ENCODE results near the gene CDC42. TPM values are rescaled to one million over a fixed set of nuclear protein-coding genes. Genes with fewer than 3 reads are reported as not detected.

Gene CDC42
- total and polyA plus RNA-seq, 10 donors = 108 to 254 (median 220) TPM

GRCh38 chr1:22051607-22052114 lies 848 bp upstream of the CDC42 start:
- 86 to 95% (median 90%) methylated on average over 13 of the region's 13 CpGs for WGBS, 5 donors
- Histone ChIP-seq H3K4me3 (peak overlapping the region in 3 of 8 donors; percentile 70 to 90 (median 73)), H3K36me3 (peaks cover 0 to 14% (median 0%) of the 10 kb centered on the region in 6 donors), H3K27ac (peak overlapping the region in 4 of 8 donors; percentile 82 to 100 (median 100)), H3K27me3 (replicated peaks in 1 of 7) (no peaks in the 10 kb centered on the region), H3K4me1 (peaks cover 17 to 46% (median 36%) of the 10 kb centered on the region in 6 donors), H3K9me3 (no peaks in the 10 kb centered on the region)
- no peak for TF ChIP-seq POLR2AphosphoS5 (IDR thresholded peaks at IDR 0.05)
- TF ChIP-seq CTCF (IDR thresholded peaks at IDR 0.05 in 8 of 11, conservative IDR thresholded peaks at IDR 0.05 in 3 of 11) = no peak
- no peak for TF ChIP-seq POLR2A (IDR thresholded peaks at IDR 0.05)
- intact Hi-C loops (cut with DNase I; ENCODE audit: low total_unique reads) = no loop called here
- no peak for DNase-seq

- 0 to 1% (median 1%) methylated on average over 24 to 70 of the region's 70 CpGs for WGBS, 5 donors
- Histone ChIP-seq H3K36me3 (peaks cover 0 to 30% (median 6%) of the 10 kb centered on the region in 6 donors), H3K27ac (peak overlapping the region; percentile 82 to 100 (median 100)), H3K27me3 (replicated peaks in 1 of 7) (no peaks in the 10 kb centered on the region), H3K4me1 (peaks cover 31 to 61% (median 52%) of the 10 kb centered on the region in 6 donors), H3K9me3 (no peaks in the 10 kb centered on the region), H3K4me3 (peak overlapping the region; percentile 59 to 90 (median 77))
- peak; percentile 94 for DNase-seq
- TF ChIP-seq CTCF (IDR thresholded peaks at IDR 0.05 in 8 of 11, conservative IDR thresholded peaks at IDR 0.05 in 3 of 11) (no peak), POLR2AphosphoS5 (IDR thresholded peaks at IDR 0.05) (peak; percentile 38 to 67 (median 66))
- intact Hi-C loops (cut with DNase I; ENCODE audit: low total_unique reads) = no loop called here
These were observed 730 bp downstream of the CDC42 start for GRCh38 chr1:22053017-22053860.

- no peak for TF ChIP-seq POLR2AphosphoS5 (IDR thresholded peaks at IDR 0.05)
- DNase-seq = peak; percentile 79
These were observed 1.6 kb downstream of the CDC42 start for GRCh38 chr1:22053861-22054770.

GRCh38 chr1:22055463-22055862 lies 3.0 kb downstream of the CDC42 start:
- H3K4me3 ChIP-seq = peak overlapping the region in 2 of 8 donors; percentile 9 to 13
- peaks cover 0 to 48% (median 9%) of the 10 kb centered on the region in 6 donors for H3K36me3 ChIP-seq
- H3K27ac ChIP-seq = peak overlapping the region in 5 of 8 donors; percentile 5 to 100 (median 30)
- no peak for DNase-seq
- H3K27me3 ChIP-seq (replicated peaks in 1 of 7) = no peaks in the 10 kb centered on the region
- intact Hi-C loops (cut with DNase I; ENCODE audit: low total_unique reads) = no loop called here
- no peak for TF ChIP-seq POLR2AphosphoS5 (IDR thresholded peaks at IDR 0.05)
- TF ChIP-seq CTCF (IDR thresholded peaks at IDR 0.05 in 8 of 11, conservative IDR thresholded peaks at IDR 0.05 in 3 of 11) = no peak
- no peak for TF ChIP-seq POLR2A (IDR thresholded peaks at IDR 0.05)
- 58 to 77% (median 72%) methylated on average over 6 of the region's 6 CpGs for WGBS, 5 donors
- H3K4me1 ChIP-seq = peaks cover 50 to 78% (median 72%) of the 10 kb centered on the region in 6 donors
- H3K9me3 ChIP-seq = no peaks in the 10 kb centered on the region

More at GRCh38 chr1:22053861-22054770, 1.6 kb downstream of the CDC42 start:
- H3K4me3 ChIP-seq = peak overlapping the region; percentile 59 to 90 (median 77)
- intact Hi-C loops (cut with DNase I; ENCODE audit: low total_unique reads) = no loop called here
- H3K4me1 ChIP-seq = peaks cover 39 to 64% (median 61%) of the 10 kb centered on the region in 6 donors
- no peaks in the 10 kb centered on the region for H3K9me3 ChIP-seq
- peak overlapping the region; percentile 82 to 100 (median 100) for H3K27ac ChIP-seq
- H3K27me3 ChIP-seq (replicated peaks in 1 of 7) = no peaks in the 10 kb centered on the region
- peaks cover 0 to 38% (median 6%) of the 10 kb centered on the region in 6 donors for H3K36me3 ChIP-seq
- 42 to 54% (median 48%) methylated on average over 19 of the region's 19 CpGs for WGBS, 5 donors

Data from spleen (tissue), 11 donors.